ENCODE measurements around the gene ACSBG1.

Gene ACSBG1

GRCh38 chr15:78263351-78263781, 29.0 kb upstream of the ACSBG1 start:
- H3K27ac ChIP-seq = no peak overlapping the region
- TF ChIP-seq ZFX (IDR thresholded peaks at IDR 0.05) = no peak
- TF ChIP-seq, protein P1, sequence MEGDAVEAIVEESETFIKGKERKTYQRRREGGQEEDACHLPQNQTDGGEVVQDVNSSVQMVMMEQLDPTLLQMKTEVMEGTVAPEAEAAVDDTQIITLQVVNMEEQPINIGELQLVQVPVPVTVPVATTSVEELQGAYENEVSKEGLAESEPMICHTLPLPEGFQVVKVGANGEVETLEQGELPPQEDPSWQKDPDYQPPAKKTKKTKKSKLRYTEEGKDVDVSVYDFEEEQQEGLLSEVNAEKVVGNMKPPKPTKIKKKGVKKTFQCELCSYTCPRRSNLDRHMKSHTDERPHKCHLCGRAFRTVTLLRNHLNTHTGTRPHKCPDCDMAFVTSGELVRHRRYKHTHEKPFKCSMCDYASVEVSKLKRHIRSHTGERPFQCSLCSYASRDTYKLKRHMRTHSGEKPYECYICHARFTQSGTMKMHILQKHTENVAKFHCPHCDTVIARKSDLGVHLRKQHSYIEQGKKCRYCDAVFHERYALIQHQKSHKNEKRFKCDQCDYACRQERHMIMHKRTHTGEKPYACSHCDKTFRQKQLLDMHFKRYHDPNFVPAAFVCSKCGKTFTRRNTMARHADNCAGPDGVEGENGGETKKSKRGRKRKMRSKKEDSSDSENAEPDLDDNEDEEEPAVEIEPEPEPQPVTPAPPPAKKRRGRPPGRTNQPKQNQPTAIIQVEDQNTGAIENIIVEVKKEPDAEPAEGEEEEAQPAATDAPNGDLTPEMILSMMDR (conservative IDR thresholded peaks at IDR 0.05) = no peak

DNA sequence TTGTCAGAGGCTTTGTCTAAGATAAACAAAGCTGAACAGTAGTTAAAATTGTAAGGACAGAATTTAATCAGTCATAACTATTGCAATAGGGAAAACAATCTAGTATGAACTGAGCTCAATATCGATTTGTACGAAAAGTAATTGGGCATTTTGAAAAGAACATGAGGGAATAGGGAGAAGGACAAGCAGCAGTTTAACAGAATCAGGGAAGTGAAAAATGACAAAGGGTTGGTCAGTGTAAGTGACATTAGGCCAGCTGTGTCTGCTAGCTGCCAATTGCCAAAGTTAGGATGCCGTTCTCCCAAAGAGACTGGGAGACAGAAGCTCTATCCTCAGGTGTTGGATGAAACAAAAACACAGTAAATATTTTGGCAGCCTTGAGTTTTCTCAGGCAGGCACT, 26.7 kb upstream of the ACSBG1 start:
- TF ChIP-seq, protein P1 (conservative IDR thresholded peaks at IDR 0.05) = no peak
- TF ChIP-seq ZFX (IDR thresholded peaks at IDR 0.05) = no peak
- peak overlapping the region; percentile 4; the same call in 1 of the 2 replicates for H3K27ac ChIP-seq

GRCh38 chr15:78260489-78260888, 26.1 kb upstream of the ACSBG1 start:
- no peak for TF ChIP-seq ZFX (IDR thresholded peaks at IDR 0.05)
- TF ChIP-seq, protein P1 (conservative IDR thresholded peaks at IDR 0.05) = no peak
- no peak overlapping the region for H3K27ac ChIP-seq

DNA sequence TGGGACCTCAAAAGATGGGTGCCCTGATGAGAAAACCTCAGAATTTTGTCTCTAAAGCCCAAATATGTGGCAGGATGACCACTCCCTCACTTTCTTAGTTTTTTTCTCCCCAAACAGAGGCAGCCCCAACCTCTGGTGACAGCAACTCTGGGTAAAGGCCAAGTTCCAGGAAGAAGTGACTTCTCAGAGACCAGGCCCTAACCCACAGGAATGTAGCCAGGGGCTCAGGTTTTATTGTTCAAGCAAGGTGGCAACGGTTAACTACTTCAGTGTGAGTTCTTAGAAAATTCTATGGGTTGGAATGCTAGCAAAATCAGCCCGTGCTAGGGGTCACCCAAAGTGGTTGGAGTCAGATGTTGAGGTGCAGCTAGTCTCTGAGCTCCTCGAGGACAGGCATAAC, 24.9 kb upstream of the ACSBG1 start:
- no peak overlapping the region for H3K27ac ChIP-seq

GRCh38 chr15:78257681-78258080, 23.3 kb upstream of the ACSBG1 start:
- TF ChIP-seq, protein P1 (conservative IDR thresholded peaks at IDR 0.05) = no peak
- no peak for TF ChIP-seq ZFX (IDR thresholded peaks at IDR 0.05)
- H3K27ac ChIP-seq = no peak overlapping the region

More for the DNA sequence above, 24.9 kb upstream of the ACSBG1 start:
- TF ChIP-seq, protein P1 (conservative IDR thresholded peaks at IDR 0.05) = no peak
- TF ChIP-seq ZFX (IDR thresholded peaks at IDR 0.05) = no peak

GRCh38 chr15:78256044-78256437, 21.7 kb upstream of the ACSBG1 start:
- no peak for TF ChIP-seq ZFX (IDR thresholded peaks at IDR 0.05)
- TF ChIP-seq, protein P1 (conservative IDR thresholded peaks at IDR 0.05) = no peak

GRCh38 chr15:78255421-78256043, 21.2 kb upstream of the ACSBG1 start:
- TF ChIP-seq, protein P1 (conservative IDR thresholded peaks at IDR 0.05) = no peak
- TF ChIP-seq ZFX (IDR thresholded peaks at IDR 0.05) = no peak

More at GRCh38 chr15:78256044-78256437, 21.7 kb upstream of the ACSBG1 start:
- H3K27ac ChIP-seq = no peak overlapping the region

More at GRCh38 chr15:78255421-78256043, 21.2 kb upstream of the ACSBG1 start:
- no peak overlapping the region for H3K27ac ChIP-seq
